K562 (cell line): ENCODE measurements around the gene GMDS. TPM values are rescaled to one million over a fixed set of nuclear protein-coding genes. Genes with fewer than 3 reads are reported as not detected.

ENCODE experiments used
- ATAC-seq: fragments of 200-7000 bp; cut with Tn5 transposase; 3 replicates; pipeline ENCODE4 v1.9.1; 2020; ENCODE audit warnings: moderate library complexity
- BruUV-seq: library from RNA; stranded (reverse); fragments of 400-500 nt; replicated peaks from 2 replicates; lab custom pipeline; 2021; lab: Mats Ljungman, UMichigan
- CTCF ChIA-PET: fragments of 300-600 bp; formaldehyde crosslinking; extraction: SDS; loops from one replicate; lab custom pipeline; 2021; ENCODE audit warnings: low intra/inter-chr PET ratio; lab: Yijun Ruan, JAX
- POLR2A ChIA-PET: fragments of 300-600, 350-650 bp; sonication (Branson Sonifier 250); formaldehyde crosslinking; extraction: SDS; loops from one replicate; lab custom pipeline; 2021; ENCODE audit warnings: antibody characterized with exemption, inconsistent platforms; lab: Yijun Ruan, JAX
- DNase-seq, 4 experiments: peaks; one replicate each; pipeline versions ENCODE4 v3.0.0 to v3.0.0-alpha.2; 2011 to 2018; ENCODE audit warnings: low spot score in 3 of 4, mixed read lengths in 3 of 4; ENCODE audit errors: extremely low read depth in 1 of 4
- FAIRE-seq: peaks from 2 replicates; lab custom pipeline; 2011; peaks lifted over from hg19 to GRCh38; lab: Jason Lieb, UNC
- H2AFZ ChIP-seq: 2 replicates; pipeline ENCODE4 v1.6.0; 2011; ENCODE audit warnings: low read depth, low read length, control low read depth, inconsistent platforms
- H3K27ac ChIP-seq: fragments of 200-600 bp; 3 replicates; pipeline ENCODE4 v1.8.0; 2011; ENCODE audit warnings: low read depth, mild to moderate bottlenecking, control low read depth, inconsistent platforms, low read length, moderate library complexity, mixed read lengths; ENCODE audit errors: extremely low read depth
- H3K27me3 ChIP-seq, 2 experiments: fragments of 300-600 bp in 1 of 2; 2 replicates in 1 of 2; 3 replicates in 1 of 2; pipeline versions ENCODE4 v1.6.0 to v1.8.0; 2011; ENCODE audit warnings: inconsistent platforms in 2 of 2, low read length in 2 of 2, mild to moderate bottlenecking in 1 of 2, mixed read lengths in 1 of 2, moderate library complexity in 1 of 2; ENCODE audit not compliant: control insufficient read depth in 2 of 2, insufficient read depth in 2 of 2
- H3K36me3 ChIP-seq: fragments of 300-600 bp; 3 replicates; pipeline ENCODE4 v1.8.0; 2011; ENCODE audit warnings: mild to moderate bottlenecking, low read length, inconsistent platforms; ENCODE audit not compliant: control insufficient read depth, insufficient read depth
- H3K4me1 ChIP-seq, 2 experiments: fragments of 200-600 bp in 1 of 2; replicated peaks in 1 of 2; 2 replicates in 1 of 2; 3 replicates in 1 of 2; pipeline versions ENCODE4 v1.5.1 to v1.8.0; 2011; ENCODE audit warnings: inconsistent platforms in 2 of 2, low read length in 2 of 2, mild to moderate bottlenecking in 1 of 2, mixed read lengths in 1 of 2, moderate library complexity in 1 of 2; ENCODE audit not compliant: control insufficient read depth in 2 of 2, insufficient read depth in 2 of 2
- H3K4me2 ChIP-seq: 2 replicates; pipeline ENCODE4 v1.6.1; 2011; ENCODE audit warnings: low read length, control low read depth, inconsistent platforms, mixed read lengths; ENCODE audit not compliant: insufficient read depth
- H3K4me3 ChIP-seq: fragments of 200-600 bp; sonication (generic), shearing (Covaris generic); 2 replicates; pipeline ENCODE4 v1.5.1; 2016; ENCODE audit warnings: control low read depth, inconsistent platforms
- H3K79me2 ChIP-seq: fragments of 200-600 bp; 3 replicates; pipeline ENCODE4 v1.8.0; 2011; ENCODE audit warnings: low read length, inconsistent platforms; ENCODE audit not compliant: control insufficient read depth, insufficient read depth
- H3K9ac ChIP-seq, 2 experiments: 2 replicates each; pipeline versions ENCODE4 v1.6.0 to v1.6.1; 2011; ENCODE audit warnings: low read depth in 2 of 2, low read length in 2 of 2, control low read depth in 1 of 2, inconsistent platforms in 1 of 2, mild to moderate bottlenecking in 1 of 2, mixed read lengths in 1 of 2; ENCODE audit not compliant: insufficient read depth in 1 of 2
- H3K9me1 ChIP-seq: one replicate; pipeline ENCODE4 v1.6.0; 2011; ENCODE audit warnings: inconsistent platforms, mild to moderate bottlenecking, low read length, moderate library complexity; ENCODE audit not compliant: control insufficient read depth, insufficient read depth
- H3K9me3 ChIP-seq: replicated peaks from 2 replicates; pipeline ENCODE4 v1.5.1; 2011; ENCODE audit warnings: low read depth, low read length, inconsistent platforms; ENCODE audit not compliant: control insufficient read depth, insufficient read depth
- H4K20me1 ChIP-seq: replicated peaks from 2 replicates; pipeline ENCODE4 v1.6.1; 2011; ENCODE audit warnings: low read length, inconsistent platforms, mixed read lengths; ENCODE audit not compliant: control insufficient read depth, insufficient read depth
- SIN3A ChIP-seq, 2 experiments: fragments of 150-350 bp in 1 of 2; IDR thresholded peaks; 2 replicates each; pipeline ENCODE4 v1.6.1; 2011 to 2016; ENCODE audit warnings: borderline replicate concordance in 2 of 2, low read depth in 2 of 2, low read length in 2 of 2, mild to moderate bottlenecking in 2 of 2, moderate library complexity in 2 of 2; ENCODE audit not compliant: control insufficient read depth in 1 of 2
- SLC30A9 ChIP-seq: fragments of 250-450 bp; sonication (Bioruptor Pico); IDR thresholded peaks from 2 replicates; pipeline ENCODE4 v1.8.0; 2022; ENCODE audit warnings: mild to moderate bottlenecking, moderate library complexity
- SRSF3 ChIP-seq: fragments of 200-400 bp; formaldehyde crosslinking; IDR thresholded peaks from 2 replicates; pipeline ENCODE4 v1.6.1; 2016; ENCODE audit warnings: mild to moderate bottlenecking, low read length, moderate library complexity; ENCODE audit not compliant: insufficient read depth
- TBL1XR1 ChIP-seq, 2 experiments: IDR thresholded peaks; 2 replicates each; pipeline ENCODE4 v1.6.1; 2012; ENCODE audit warnings: improper control_type of control experiment in 2 of 2, low read length in 2 of 2, mild to moderate bottlenecking in 1 of 2
- ZNF431 ChIP-seq: sonication (generic); formaldehyde crosslinking; IDR thresholded peaks from 2 replicates; pipeline ENCODE4 v1.8.0; 2022; ENCODE audit warnings: mild to moderate bottlenecking, missing genetic modification reagents
- WGBS: fragments of 100-300 bp; shearing (Covaris generic); methylation state at CpG from one replicate; pipeline ENCODE4 v1.1.6; 2016; ENCODE audit warnings: low coverage, mixed read lengths; ENCODE audit not compliant: insufficient coverage; ENCODE audit errors: missing lambda C conversion rate; 5-methylcytosine and 5-hydroxymethylcytosine counted together
- in situ Hi-C: fragments of 300-500 bp; cut with MboI; formaldehyde crosslinking; loops from 4 replicates; pipeline ENCODE4 v1.15.0; 2018; ENCODE audit warnings: inconsistent platforms, mixed read lengths
- intact Hi-C: fragments of 100-400 bp; cut with micrococcal nuclease; formaldehyde crosslinking; loops from 2 replicates; pipeline ENCODE4 v1.14.2; 2022
- polyA plus RNA-seq, 8 experiments: library from polyadenylated mRNA; depleted of rRNA in 4 of 8; stranded (reverse) in 5 of 8; unstranded in 3 of 8; fragments of >200 nt; fragmentation: Nextera tagmentation in 2 of 8; fragmentation: Illumina TruSeq in 1 of 8; extraction: Ambion mirVana in 2 of 8; extraction: Trizol in 1 of 8; gene quantifications; 2 replicates each; pipeline versions ENCODE4 v1.2.1 to v1.2.3, GENCODE V29; 2011 to 2014; ENCODE audit warnings: inconsistent platforms in 1 of 8, missing spikeins in 1 of 8
- total RNA-seq, 7 experiments: library from RNA; depleted of rRNA in 6 of 7; stranded (reverse); fragments of >200 nt in 6 of 7; fragmentation: Illumina TruSeq in 2 of 7; extraction: Trizol in 2 of 7; gene quantifications; 2 replicates each; pipeline versions ENCODE4 v1.2.1 to v1.2.3, GENCODE V29; 2011 to 2021; ENCODE audit warnings: low replicate concordance in 1 of 7
- TF ChIP-seq, protein P1 (sequence below): sonication (generic); formaldehyde crosslinking; IDR thresholded peaks from 2 replicates; pipeline ENCODE4 v1.8.1; 2023; ENCODE audit warnings: missing genetic modification reagents, mild to moderate bottlenecking, borderline replicate concordance

The GMDS gene
- total and polyA plus RNA-seq, 9 of the 15 experiments (the other 6 are each of a cell fraction or from before 2014, with no cell fraction given), result 0.48 to 31.8 (median 13.4) TPM

DNA sequence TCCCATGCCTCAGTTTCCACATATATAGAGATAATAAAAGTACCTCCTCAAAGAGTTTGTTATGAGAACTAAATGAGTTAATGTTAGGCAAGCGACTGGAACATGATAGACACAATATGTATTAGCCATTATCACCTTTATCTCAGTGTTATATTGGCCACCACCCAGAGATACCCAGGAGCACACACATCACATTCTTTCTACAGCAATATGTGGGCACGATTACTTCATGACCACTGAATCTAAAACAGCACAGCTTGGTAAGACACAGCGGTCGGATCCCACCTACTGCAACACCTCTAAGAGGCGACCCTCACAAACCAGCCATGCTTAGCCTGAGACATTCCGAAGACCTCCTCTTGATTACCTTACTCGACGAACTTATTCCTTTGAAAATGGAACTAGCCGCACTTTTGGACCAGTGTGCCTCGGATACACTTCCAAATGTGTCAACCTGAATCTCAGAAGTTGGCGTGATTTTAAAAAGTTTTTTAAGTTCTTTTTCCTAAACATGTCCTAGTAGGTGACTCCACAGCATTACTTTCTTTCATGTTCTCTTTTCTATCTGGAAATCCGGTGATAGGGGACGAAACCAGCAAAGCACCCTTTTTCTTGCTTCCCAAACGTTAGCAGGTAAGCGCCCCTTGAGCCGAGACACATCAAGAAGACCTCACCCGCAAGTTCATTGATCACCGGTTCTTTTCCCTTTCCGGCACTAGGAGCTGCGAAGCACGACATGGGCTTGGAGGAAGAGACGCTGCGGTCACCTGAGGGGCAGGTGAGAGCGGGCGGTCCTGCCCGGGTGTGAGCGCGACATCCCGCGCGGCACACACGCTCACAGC, 923 bp downstream of the GMDS start:
- TSS peak; percentile 44 for BruUV-seq
- peak overlapping the region; percentile 97 for H3K4me2 ChIP-seq
- peaks cover 2% of the 10 kb centered on the region for H3K9me1 ChIP-seq
- no peaks in the 10 kb centered on the region for H3K27me3 ChIP-seq
- peaks cover 3% of the 10 kb centered on the region; the same call in 1 of the 2 replicates for H4K20me1 ChIP-seq
- peaks cover 9 to 10% of the 10 kb centered on the region in 2 experiments; a peak in 4 of 5 replicates for H3K4me1 ChIP-seq
- DNase-seq (no peak), FAIRE-seq (no peak), ATAC-seq (no peak)
- CTCF ChIA-PET, result no interaction called here
- POLR2A ChIA-PET, result no interaction called here
- 24% methylated on average over 32 of the region's 32 CpGs for WGBS
- no peaks in the 10 kb centered on the region for H3K9me3 ChIP-seq
- H3K4me3 ChIP-seq, result peak overlapping the region; percentile 87
- intact Hi-C loops (no loop called here), in situ Hi-C loops (no loop called here)
- H2AFZ ChIP-seq, result peak overlapping the region; percentile 80
- peak overlapping the region; percentile 92 to 96 for H3K9ac ChIP-seq
- no peaks in the 10 kb centered on the region for H3K36me3 ChIP-seq
- H3K79me2 ChIP-seq, result peaks cover 5% of the 10 kb centered on the region; the same call in 1 of the 3 replicates
- H3K27ac ChIP-seq, result no peak overlapping the region; the same call in 2 of the 3 replicates
- TF ChIP-seq, protein P1, sequence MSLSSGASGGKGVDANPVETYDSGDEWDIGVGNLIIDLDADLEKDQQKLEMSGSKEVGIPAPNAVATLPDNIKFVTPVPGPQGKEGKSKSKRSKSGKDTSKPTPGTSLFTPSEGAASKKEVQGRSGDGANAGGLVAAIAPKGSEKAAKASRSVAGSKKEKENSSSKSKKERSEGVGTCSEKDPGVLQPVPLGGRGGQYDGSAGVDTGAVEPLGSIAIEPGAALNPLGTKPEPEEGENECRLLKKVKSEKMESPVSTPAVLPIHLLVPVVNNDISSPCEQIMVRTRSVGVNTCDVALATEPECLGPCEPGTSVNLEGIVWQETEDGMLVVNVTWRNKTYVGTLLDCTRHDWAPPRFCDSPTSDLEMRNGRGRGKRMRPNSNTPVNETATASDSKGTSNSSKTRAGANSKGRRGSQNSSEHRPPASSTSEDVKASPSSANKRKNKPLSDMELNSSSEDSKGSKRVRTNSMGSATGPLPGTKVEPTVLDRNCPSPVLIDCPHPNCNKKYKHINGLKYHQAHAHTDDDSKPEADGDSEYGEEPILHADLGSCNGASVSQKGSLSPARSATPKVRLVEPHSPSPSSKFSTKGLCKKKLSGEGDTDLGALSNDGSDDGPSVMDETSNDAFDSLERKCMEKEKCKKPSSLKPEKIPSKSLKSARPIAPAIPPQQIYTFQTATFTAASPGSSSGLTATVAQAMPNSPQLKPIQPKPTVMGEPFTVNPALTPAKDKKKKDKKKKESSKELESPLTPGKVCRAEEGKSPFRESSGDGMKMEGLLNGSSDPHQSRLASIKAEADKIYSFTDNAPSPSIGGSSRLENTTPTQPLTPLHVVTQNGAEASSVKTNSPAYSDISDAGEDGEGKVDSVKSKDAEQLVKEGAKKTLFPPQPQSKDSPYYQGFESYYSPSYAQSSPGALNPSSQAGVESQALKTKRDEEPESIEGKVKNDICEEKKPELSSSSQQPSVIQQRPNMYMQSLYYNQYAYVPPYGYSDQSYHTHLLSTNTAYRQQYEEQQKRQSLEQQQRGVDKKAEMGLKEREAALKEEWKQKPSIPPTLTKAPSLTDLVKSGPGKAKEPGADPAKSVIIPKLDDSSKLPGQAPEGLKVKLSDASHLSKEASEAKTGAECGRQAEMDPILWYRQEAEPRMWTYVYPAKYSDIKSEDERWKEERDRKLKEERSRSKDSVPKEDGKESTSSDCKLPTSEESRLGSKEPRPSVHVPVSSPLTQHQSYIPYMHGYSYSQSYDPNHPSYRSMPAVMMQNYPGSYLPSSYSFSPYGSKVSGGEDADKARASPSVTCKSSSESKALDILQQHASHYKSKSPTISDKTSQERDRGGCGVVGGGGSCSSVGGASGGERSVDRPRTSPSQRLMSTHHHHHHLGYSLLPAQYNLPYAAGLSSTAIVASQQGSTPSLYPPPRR (CRISPR knock-in tag), result no peak
- TF ChIP-seq SRSF3 (no peak), SIN3A (IDR thresholded peaks at IDR 0.05; ENCODE audit: borderline replicate concordance in 2 of 2, control insufficient read depth in 1 of 2, low read depth in 2 of 2, low read length in 2 of 2) (0 out of 4 replicates have a peak, but pooled peaks of 1 of the 2 experiments have one; percentile 3), ZNF431 (CRISPR knock-in tag) (no peak), SLC30A9 (CRISPR knock-in tag) (no peak), TBL1XR1 (IDR thresholded peaks at IDR 0.05; ENCODE audit: low read length in 2 of 2) (no peak)
